Mucosa of rectum (tissue), 2 donors: Measurements from ENCODE around the gene PPIP5K2.
A peak's percentile ranks its signal among the peaks of the same experiment; 100 is the strongest.

Experiments used
- H3K27ac ChIP-seq, 2 donors: one replicate each; pipeline ENCODE4 v1.7.0; 2013; ENCODE audit warnings: inconsistent platforms in 2 of 2, low read depth in 2 of 2, low read length in 2 of 2
- H3K27me3 ChIP-seq, 2 donors: one replicate each; pipeline ENCODE4 v1.7.0; 2013; ENCODE audit warnings: low read length in 2 of 2; ENCODE audit not compliant: control insufficient read depth in 2 of 2, insufficient read depth in 2 of 2
- H3K36me3 ChIP-seq, 2 donors: one replicate each; pipeline ENCODE4 v1.7.0; 2013; ENCODE audit warnings: low read length in 2 of 2; ENCODE audit not compliant: control insufficient read depth in 2 of 2, insufficient read depth in 2 of 2
- H3K4me1 ChIP-seq, 2 donors: one replicate each; pipeline ENCODE4 v1.7.0; 2013; ENCODE audit warnings: low read length in 2 of 2, mild to moderate bottlenecking in 1 of 2; ENCODE audit not compliant: control insufficient read depth in 2 of 2, insufficient read depth in 2 of 2
- H3K4me3 ChIP-seq, 2 donors: one replicate each; pipeline ENCODE4 v1.7.0; 2013; ENCODE audit warnings: low read length in 2 of 2
- H3K9ac ChIP-seq, 2 donors: one replicate each; pipeline ENCODE4 v1.7.0; 2013; ENCODE audit warnings: low read length in 2 of 2, low read depth in 1 of 2, mild to moderate bottlenecking in 1 of 2
- H3K9me3 ChIP-seq, 2 donors: one replicate each; pipeline ENCODE4 v1.7.0; 2013; ENCODE audit warnings: low read length in 2 of 2; ENCODE audit not compliant: control insufficient read depth in 2 of 2
- donor health status: healthy.
- donor health status: Normal muscosa, but diverticular disease.

The PPIP5K2 gene

DNA sequence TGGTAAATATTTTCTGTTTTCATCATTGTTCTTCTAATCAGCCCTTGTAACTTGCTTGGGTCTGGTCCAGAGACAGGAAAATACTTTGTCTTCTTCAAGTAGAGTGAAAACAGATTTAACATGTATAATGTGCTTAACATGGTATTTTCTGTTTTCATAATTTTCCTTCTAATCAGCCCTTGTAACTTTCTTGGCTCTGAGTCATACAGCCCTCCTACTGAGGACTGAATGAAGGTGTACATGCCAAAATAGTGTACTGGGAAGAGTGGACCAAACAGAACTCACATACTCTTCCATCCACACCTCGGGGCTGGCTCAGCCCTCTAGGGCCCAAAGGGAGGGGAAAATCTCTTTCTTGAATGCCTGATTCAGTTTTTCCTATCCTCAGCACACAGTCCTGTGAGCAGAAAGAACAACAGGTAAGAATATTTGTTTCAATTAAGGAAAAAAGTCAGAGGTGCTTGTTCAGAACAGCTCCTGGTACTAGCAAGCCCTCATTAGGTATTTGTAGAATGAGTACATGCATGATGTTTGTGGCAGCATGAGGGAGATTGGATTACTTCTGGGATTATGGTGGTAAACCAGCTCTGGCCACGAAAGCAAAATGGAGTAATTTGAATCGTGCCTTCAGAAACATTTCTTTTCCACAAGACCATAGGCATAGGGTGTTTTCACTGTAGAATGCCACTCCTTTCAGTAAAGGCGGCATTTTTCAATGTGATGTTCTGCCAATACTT lies 114.3 kb downstream of the PPIP5K2 start:
- H3K36me3 ChIP-seq: no peaks in the 10 kb centered on the region
- H3K27me3 ChIP-seq: no peaks in the 10 kb centered on the region
- no peak overlapping the region for H3K4me3 ChIP-seq
- no peaks in the 10 kb centered on the region for H3K9me3 ChIP-seq
- H3K27ac ChIP-seq: no peak overlapping the region
- no peak overlapping the region for H3K9ac ChIP-seq
- peaks cover 4 to 6% of the 10 kb centered on the region in 2 donors for H3K4me1 ChIP-seq

DNA sequence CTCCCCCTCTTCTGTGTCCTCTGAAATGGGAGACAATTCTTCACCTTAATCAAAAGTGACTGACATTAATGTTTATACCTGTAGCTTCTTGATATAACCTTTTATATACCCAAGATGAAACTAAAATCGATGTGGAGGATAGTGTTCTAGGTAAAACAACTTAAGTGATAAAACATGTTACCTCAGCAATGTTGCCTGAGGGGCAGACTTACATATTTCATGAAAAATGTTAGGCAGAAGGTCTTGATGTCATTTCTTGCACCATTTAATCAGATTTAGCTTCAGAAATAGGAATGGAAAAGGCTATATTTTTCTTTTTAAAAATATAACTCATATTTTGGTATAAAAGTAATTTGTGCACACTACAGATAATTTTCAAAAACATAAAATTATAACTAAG lies 115.8 kb downstream of the PPIP5K2 start:
- Histone ChIP-seq H3K27ac (no peak overlapping the region), H3K4me1 (peaks cover 4 to 6% of the 10 kb centered on the region in 2 donors), H3K27me3 (no peaks in the 10 kb centered on the region), H3K4me3 (no peak overlapping the region), H3K36me3 (no peaks in the 10 kb centered on the region), H3K9ac (no peak overlapping the region), H3K9me3 (no peaks in the 10 kb centered on the region)

DNA sequence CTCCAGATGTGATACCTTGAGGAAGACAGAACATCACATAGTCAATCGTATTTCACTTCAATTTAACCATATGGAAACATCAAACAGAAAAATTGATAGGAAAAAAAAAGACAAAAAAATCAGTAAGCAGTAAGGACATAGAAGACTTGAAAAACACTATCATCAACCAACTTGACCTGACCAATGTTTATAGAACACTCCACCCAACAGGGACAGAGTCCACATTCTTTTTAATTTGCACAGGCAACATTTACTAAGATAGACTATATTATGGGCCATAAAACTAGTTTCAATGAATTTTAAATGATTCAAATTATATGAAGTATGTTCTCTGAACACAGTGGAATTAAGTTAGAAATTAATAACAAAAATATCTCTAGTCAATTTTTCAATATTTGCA lies 117.7 kb downstream of the PPIP5K2 start:
- H3K4me3 ChIP-seq: peak overlapping the region in 1 of 2 donors; percentile 50
- no peaks in the 10 kb centered on the region for H3K9me3 ChIP-seq
- H3K4me1 ChIP-seq: peaks cover 4 to 6% of the 10 kb centered on the region in 2 donors
- H3K27ac ChIP-seq: peak overlapping the region; percentile 60 to 66
- no peaks in the 10 kb centered on the region for H3K36me3 ChIP-seq
- H3K27me3 ChIP-seq: no peaks in the 10 kb centered on the region
- H3K9ac ChIP-seq: no peak overlapping the region

DNA sequence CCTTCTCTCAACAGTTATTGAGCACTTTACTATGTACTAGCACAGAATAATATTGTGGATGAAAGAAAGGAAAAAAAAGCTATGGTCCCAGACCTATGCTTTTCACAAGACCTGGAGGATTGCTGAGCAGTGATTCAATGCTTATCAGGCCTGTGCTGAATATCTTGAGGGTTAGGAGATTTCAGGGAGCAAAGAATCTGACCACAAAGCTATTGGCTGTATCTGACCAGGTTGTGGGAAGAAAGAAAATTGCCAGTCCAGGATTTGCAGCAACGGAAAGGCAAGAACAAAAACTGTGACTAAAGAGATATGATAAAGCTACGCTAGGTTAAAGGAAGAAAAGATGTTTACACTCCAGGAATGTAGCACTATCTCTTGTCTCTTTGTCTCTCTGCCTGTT lies 123.6 kb downstream of the PPIP5K2 start:
- Histone ChIP-seq H3K4me3 (no peak overlapping the region), H3K9me3 (no peaks in the 10 kb centered on the region), H3K27ac (no peak overlapping the region), H3K36me3 (no peaks in the 10 kb centered on the region), H3K27me3 (no peaks in the 10 kb centered on the region), H3K4me1 (no peaks in the 10 kb centered on the region), H3K9ac (no peak overlapping the region)

DNA sequence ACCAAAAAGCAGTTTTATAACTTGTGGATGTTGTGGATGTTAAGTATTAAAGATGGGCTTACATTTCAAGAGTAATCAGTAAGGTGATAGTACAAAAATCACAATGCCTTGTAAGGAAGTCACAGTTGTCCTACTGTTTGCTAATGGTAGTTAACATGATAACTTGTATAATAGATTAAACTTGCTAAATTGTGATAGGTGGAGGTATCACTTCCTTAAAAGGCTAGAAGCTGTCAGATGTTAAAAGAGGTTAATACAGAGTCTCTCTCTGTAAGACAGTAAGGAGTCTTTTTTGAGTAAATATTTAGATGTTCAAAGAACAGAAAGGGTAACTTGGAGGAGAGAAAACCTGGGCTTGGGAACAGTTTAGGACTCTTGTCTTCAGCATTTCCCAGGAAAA lies 124.3 kb downstream of the PPIP5K2 start:
- Histone ChIP-seq H3K9me3 (no peaks in the 10 kb centered on the region), H3K4me3 (no peak overlapping the region), H3K9ac (no peak overlapping the region), H3K27ac (no peak overlapping the region), H3K27me3 (no peaks in the 10 kb centered on the region), H3K36me3 (no peaks in the 10 kb centered on the region), H3K4me1 (no peaks in the 10 kb centered on the region)

DNA sequence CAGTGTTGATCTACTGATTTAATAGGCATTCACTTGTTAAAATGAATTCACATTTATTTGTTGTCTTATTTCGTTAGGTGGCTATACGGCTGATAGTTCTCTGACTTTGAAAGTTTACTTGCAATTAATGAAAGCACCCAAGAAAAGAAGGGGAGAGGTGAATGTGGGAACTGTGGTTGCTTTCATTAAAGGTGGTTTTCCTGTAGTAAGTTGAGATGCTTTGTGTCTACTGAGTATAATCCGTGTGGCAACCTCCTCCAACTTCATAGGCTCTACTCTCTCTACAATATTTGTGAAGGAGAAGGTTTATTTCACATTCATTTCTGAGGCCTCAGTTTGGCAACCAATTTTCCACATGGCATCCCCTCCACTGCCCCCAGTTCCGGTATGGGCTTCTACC lies 125.7 kb downstream of the PPIP5K2 start:
- no peaks in the 10 kb centered on the region for H3K36me3 ChIP-seq

DNA sequence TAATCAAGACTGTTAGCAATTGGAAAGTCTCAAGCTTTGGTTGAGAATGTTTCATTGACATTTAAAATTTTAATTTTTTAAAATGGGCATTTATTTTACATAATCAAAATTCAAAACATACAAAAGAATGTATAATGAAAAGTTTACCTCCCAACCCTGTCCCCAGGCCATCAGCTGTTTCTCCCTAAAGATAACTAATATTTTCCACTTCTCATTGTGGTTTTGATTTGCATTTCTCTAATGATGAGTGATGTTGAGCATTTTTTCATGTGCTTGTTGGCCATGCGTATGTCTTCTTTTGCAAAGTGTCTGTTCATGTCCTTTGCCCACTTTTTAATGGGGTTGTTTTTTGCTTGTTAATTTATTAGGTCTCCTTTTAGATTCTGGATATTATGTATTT lies 127.0 kb downstream of the PPIP5K2 start:
- H3K36me3 ChIP-seq: no peaks in the 10 kb centered on the region
- H3K27me3 ChIP-seq: no peaks in the 10 kb centered on the region
- H3K4me1 ChIP-seq: no peaks in the 10 kb centered on the region
- no peak overlapping the region for H3K4me3 ChIP-seq
- H3K9ac ChIP-seq: no peak overlapping the region
- H3K9me3 ChIP-seq: no peaks in the 10 kb centered on the region
- no peak overlapping the region for H3K27ac ChIP-seq

More for the DNA sequence above, 125.7 kb downstream of the PPIP5K2 start:
- Histone ChIP-seq H3K27me3 (no peaks in the 10 kb centered on the region), H3K9me3 (no peaks in the 10 kb centered on the region), H3K4me1 (no peaks in the 10 kb centered on the region), H3K9ac (no peak overlapping the region), H3K4me3 (no peak overlapping the region), H3K27ac (no peak overlapping the region)

DNA sequence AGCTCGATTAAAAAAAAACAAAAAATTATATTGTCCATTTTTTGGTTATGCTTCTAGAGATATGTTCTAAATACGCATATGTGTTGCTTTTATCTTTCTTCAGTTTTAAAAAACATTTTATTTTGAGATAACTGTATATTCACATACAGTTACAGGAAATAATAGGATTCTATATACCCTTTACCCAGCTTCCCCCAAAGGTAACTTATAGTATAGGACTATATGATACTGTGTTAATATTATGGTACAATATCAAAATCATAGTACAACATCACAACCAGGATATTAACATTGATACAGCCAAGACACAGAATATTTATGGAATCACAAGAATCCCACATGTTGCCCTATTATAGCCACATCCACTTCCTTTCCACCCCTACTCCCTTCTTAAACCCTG lies 129.0 kb downstream of the PPIP5K2 start:
- Histone ChIP-seq H3K4me3 (no peak overlapping the region), H3K36me3 (no peaks in the 10 kb centered on the region), H3K4me1 (no peaks in the 10 kb centered on the region), H3K9ac (no peak overlapping the region), H3K9me3 (no peaks in the 10 kb centered on the region), H3K27ac (no peak overlapping the region), H3K27me3 (no peaks in the 10 kb centered on the region)

DNA sequence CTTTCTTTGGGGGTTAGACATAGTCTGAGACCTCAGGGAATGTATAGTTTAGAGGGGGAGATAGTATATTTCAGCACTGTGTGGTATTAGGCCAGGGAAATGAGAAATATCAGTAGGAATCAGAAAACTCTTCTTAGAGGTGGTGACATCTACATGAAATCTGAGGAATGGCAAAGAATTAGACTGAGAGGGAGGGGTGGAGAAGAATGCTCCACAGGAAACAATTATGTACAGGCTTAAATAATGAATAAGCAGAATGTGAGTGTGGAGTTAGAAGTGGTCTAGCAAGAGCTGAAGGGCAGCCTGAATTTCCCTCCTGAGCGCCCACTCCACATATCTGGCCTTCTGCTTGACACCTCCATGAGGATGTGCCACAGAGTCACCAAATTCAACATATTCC lies 134.8 kb downstream of the PPIP5K2 start:
- peaks cover 2 to 10% of the 10 kb centered on the region in 2 donors for H3K4me1 ChIP-seq
- H3K9me3 ChIP-seq: no peaks in the 10 kb centered on the region
- H3K27me3 ChIP-seq: no peaks in the 10 kb centered on the region
- no peaks in the 10 kb centered on the region for H3K36me3 ChIP-seq
- no peak overlapping the region for H3K9ac ChIP-seq
- peak overlapping the region in 1 of 2 donors; percentile 25 for H3K27ac ChIP-seq
- no peak overlapping the region for H3K4me3 ChIP-seq

DNA sequence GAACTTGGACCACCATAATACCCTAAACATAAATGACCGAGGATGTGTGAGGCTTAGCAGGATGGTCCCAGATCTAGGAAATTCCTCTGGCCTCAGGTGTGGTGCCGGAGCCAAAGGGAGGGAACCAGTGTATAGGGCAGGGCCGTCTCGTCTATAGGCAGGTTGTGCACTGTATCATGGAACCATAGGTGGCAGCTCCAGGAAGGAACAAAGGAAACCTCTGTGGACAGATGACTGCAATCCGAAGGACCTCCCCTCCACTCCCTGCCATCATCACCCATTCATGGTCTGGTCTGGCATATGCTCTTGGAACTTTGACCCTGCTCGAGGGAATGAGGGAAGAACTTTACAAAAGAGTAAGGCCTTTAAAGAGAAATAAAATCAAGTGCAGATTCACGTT lies 135.6 kb downstream of the PPIP5K2 start:
- Histone ChIP-seq H3K36me3 (no peaks in the 10 kb centered on the region), H3K9ac (peak overlapping the region in 1 of 2 donors; percentile 18), H3K9me3 (no peaks in the 10 kb centered on the region), H3K27me3 (no peaks in the 10 kb centered on the region), H3K27ac (peak overlapping the region; percentile 61 to 80), H3K4me3 (no peak overlapping the region), H3K4me1 (peaks cover 4 to 11% of the 10 kb centered on the region in 2 donors)
